HepG2 (cell line): ENCODE results near the gene TAF3. TPM values are rescaled to one million over a fixed set of nuclear protein-coding genes. Genes with fewer than 3 reads are reported as not detected.

Experiments
- AKNA ChIP-seq: sonication (generic); formaldehyde crosslinking; IDR thresholded peaks from 2 replicates; pipeline ENCODE4 v1.4.0; 2020; ENCODE audit warnings: missing genetic modification reagents, borderline replicate concordance
- ARID5B ChIP-seq: IDR thresholded peaks from 2 replicates; pipeline ENCODE4 v1.4.0; 2020; ENCODE audit warnings: mild to moderate bottlenecking, missing genetic modification reagents
- DZIP1 ChIP-seq: sonication (generic); formaldehyde crosslinking; IDR thresholded peaks from 2 replicates; pipeline ENCODE4 v1.5.0; 2020; ENCODE audit warnings: mild to moderate bottlenecking, missing genetic modification reagents
- GRHL1 ChIP-seq: sonication (generic); formaldehyde crosslinking; conservative IDR thresholded peaks from 2 replicates; pipeline ENCODE4 v1.8.0; 2022; ENCODE audit warnings: missing genetic modification reagents
- GTF2F1 ChIP-seq: fragments of 150-350 bp; IDR thresholded peaks from 2 replicates; pipeline ENCODE4 v1.6.1; 2014; ENCODE audit warnings: low read length
- HINFP ChIP-seq: sonication (generic); formaldehyde crosslinking; IDR thresholded peaks from 2 replicates; pipeline ENCODE4 v1.4.0; 2020; ENCODE audit warnings: low read depth, mild to moderate bottlenecking, missing genetic modification reagents
- MLX ChIP-seq: IDR thresholded peaks from 2 replicates; pipeline ENCODE4 v1.6.1; 2016
- PPARG ChIP-seq: conservative IDR thresholded peaks from 2 replicates; pipeline ENCODE4 v1.6.1; 2016; ENCODE audit warnings: missing biosample characterization, missing genetic modification reagents
- SNAI1 ChIP-seq: sonication (generic); formaldehyde crosslinking; IDR thresholded peaks from 2 replicates; pipeline ENCODE4 v1.5.0; 2020; ENCODE audit warnings: mild to moderate bottlenecking, missing genetic modification reagents, borderline replicate concordance
- ZBTB42 ChIP-seq: sonication (generic); formaldehyde crosslinking; IDR thresholded peaks from 2 replicates; pipeline ENCODE4 v1.5.0; 2020; ENCODE audit warnings: mild to moderate bottlenecking, missing genetic modification reagents
- ZFP1 ChIP-seq: IDR thresholded peaks from 2 replicates; pipeline ENCODE4 v1.6.1; 2016
- ZNF614 ChIP-seq: IDR thresholded peaks from 2 replicates; pipeline ENCODE4 v1.6.1; 2018; ENCODE audit warnings: missing biosample characterization, missing genetic modification reagents, inconsistent platforms, borderline replicate concordance
- ZSCAN30 ChIP-seq: sonication (generic); formaldehyde crosslinking; IDR thresholded peaks from 2 replicates; pipeline ENCODE4 v1.5.0; 2020; ENCODE audit warnings: mild to moderate bottlenecking, missing genetic modification reagents
- polyA plus RNA-seq, 8 experiments: library from polyadenylated mRNA; depleted of rRNA in 3 of 8; stranded (reverse) in 7 of 8; unstranded in 1 of 8; fragments of >200 nt; fragmentation: Illumina TruSeq in 4 of 8; extraction: Trizol in 4 of 8; gene quantifications; 2 replicates each; pipeline versions ENCODE4 v1.2.1 to v1.2.3, GENCODE V29; 2011 to 2016; ENCODE audit warnings: low read depth in 4 of 8, missing spikeins in 1 of 8, mixed read lengths in 1 of 8; ENCODE audit not compliant: insufficient read depth in 1 of 8
- total RNA-seq, 5 experiments: library from RNA; depleted of rRNA; stranded (reverse); fragments of >200 nt; fragmentation: Illumina TruSeq; extraction: Trizol; gene quantifications; 2 replicates each; pipeline ENCODE4 v1.2.3, GENCODE V29; 2016; ENCODE audit warnings: low read depth in 1 of 5

TAF3 gene
- total and polyA plus RNA-seq, 2 of the 13 experiments (the other 11 are each of a cell fraction or from before 2014, with no cell fraction given): 1.7 to 2.9 TPM

GRCh38 chr10:7908541-7909210 lies 90.4 kb downstream of the TAF3 start (continued):
- TF ChIP-seq ZSCAN30 (CRISPR knock-in tag) (no peak), SNAI1 (CRISPR knock-in tag) (no peak), DZIP1 (CRISPR knock-in tag) (no peak), ZBTB42 (no peak), ZNF614 (CRISPR knock-in tag) (peak; percentile 69; the same call in 1 of the 2 replicates), PPARG (peak; percentile 86), AKNA (no peak), ARID5B (CRISPR knock-in tag) (peak; percentile 78), HINFP (CRISPR knock-in tag) (no peak), ZFP1 (peak; percentile 91; the same call in 1 of the 2 replicates), GTF2F1 (no peak), GRHL1 (CRISPR knock-in tag) (no peak), MLX (CRISPR knock-in tag) (no peak)
